OCI-LY3 (cell line): ENCODE results near the gene CRAT.

Source experiments
- CTCF ChIP-seq: fragments of 200-600, 300-600 bp; sonication (generic); IDR thresholded peaks from 2 replicates; pipeline ENCODE4 v1.5.1; 2014; ENCODE audit warnings: antibody characterized with exemption, low read length, low read depth
- EZH2phosphoT487 ChIP-seq: fragments of 200-600 bp; shearing (Covaris generic); IDR thresholded peaks from 2 replicates; pipeline ENCODE4 v1.6.1; 2018; ENCODE audit warnings: antibody characterized with exemption, mixed run types, low read depth

DNA sequence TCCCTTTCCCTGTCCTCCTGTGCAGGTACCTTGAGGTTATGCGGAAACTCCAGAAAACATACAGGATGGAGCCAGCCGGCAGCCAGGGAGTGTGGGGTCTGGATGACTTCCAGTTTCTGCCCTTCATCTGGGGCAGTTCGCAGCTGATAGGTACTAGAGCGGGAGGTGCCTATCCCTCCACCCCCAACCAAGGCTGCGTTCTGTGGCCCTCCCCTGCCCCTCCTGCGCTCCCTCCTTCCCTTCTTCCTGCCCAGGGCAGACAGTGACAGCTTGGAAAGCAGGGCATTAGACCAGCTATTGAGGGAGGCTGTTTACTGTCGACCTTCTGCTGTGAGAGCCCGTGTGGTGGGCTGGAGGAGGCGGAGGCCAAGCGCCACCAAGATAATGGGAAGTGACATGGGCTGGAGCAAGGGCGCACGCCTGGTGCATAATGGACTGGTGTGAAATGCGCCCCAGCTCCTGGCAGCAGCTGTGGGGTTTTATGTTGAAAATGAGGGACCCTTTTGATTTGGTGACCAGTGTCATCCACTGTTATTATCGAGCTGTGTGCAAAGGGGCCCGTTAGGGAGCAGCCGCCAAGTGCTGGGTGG, 25.9 kb upstream of the CRAT start:
- TF ChIP-seq CTCF (no peak), EZH2phosphoT487 (no peak)
